Activated CD8-positive, alpha-beta memory T cell treated with anti-CD3 and anti-CD28 coated beads, Interleukin-2, amount 50 U/mL, for 1 hour (primary cell): Measurements from ENCODE around the gene RDH5.

ENCODE experiments used
- DNase-seq: peaks from one replicate; pipeline ENCODE4 v3.0.0-alpha.2; 2020; ENCODE audit errors: extremely low read depth

RDH5 gene

DNA sequence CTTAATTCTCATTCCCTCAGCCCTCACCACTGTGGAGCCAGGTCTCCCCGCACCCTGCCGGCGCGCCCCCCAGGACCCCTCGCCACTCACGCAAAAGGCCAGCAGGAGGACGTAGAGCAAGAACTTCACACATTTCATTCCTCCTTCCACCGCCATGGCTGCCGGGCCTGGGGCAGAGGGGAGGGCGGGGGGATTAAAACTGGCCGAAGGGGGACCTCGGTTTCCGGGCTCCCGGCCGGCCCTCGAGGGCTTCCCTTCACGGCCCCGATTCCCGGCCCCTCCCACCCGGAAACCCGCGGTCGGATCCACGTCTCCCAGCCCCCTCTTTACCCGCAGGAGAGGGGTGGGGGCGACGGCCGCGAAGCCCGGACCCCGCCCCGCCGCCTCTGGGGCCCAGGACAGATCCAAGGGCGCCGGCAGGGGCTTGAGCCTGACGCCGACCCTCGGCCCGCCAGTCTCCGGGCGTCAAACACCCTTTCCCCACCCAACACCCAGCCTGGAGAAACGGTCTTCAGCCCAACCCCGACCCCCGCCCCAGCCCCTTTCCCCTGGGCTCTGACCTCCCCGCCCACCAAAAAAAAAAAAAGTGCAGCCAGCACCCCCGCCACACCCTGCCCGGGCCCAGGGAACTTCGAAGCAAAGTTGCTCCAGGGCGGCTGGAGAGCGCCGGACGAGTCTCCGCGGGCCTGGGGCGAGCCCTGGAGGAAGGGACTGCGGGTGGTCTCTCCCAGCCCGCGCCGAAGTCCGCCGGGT, 8.2 kb downstream of the RDH5 start:
- DNase-seq, result no peak

DNA sequence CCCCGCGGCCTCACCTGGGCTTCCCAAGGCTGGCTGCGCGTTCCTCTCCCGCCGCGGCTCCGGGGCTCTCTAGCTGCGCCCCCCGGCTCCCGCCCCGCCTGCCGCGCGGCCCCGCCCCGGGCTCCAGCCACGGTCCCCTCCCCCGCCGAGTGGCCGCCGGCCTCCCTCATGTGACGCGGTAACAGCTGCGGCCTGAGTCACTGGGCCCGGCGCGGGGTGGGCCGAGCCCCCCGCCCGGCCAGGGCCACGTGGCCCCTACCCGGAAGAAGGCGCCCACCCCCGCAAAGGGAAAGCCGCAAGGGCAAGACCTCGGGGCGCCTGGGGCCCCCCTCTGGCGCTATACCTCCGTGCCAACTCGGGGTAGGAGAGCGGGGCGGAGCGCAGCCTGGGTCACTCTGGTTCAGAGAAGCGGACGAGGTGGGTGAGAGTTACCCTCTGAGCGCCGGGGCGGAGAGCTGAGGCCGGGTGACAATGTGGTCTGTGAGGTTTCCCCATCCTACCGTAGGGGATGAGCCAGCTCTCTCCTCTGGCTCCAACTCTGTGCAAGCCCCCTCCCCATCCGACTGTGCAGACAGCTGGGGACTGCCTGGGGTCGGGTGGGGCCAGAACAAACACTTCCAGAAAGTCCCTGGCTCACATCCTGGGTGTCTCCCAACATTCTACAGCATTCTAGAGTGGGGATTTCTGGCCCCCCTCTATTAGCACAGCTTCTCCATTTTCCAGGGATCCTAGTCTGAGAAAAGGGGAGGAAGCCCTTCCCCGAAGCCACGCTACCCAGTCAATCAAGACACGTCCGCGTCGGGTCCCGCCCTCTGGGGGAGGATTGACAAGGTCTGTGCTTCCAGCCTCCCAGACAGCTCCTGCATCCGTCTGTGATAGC, 9.0 kb downstream of the RDH5 start, which contains the start of gene CD63:
CD63 (minus strand) TSS at position 71 of the 880 bp plus-strand sequence. CDS start 668 bp downstream, outside the sequence.
- DNase-seq, result no peak

- no peak for DNase-seq
These were observed 9.9 kb downstream of the RDH5 start for GRCh38 chr12:55729819-55730818.

DNA sequence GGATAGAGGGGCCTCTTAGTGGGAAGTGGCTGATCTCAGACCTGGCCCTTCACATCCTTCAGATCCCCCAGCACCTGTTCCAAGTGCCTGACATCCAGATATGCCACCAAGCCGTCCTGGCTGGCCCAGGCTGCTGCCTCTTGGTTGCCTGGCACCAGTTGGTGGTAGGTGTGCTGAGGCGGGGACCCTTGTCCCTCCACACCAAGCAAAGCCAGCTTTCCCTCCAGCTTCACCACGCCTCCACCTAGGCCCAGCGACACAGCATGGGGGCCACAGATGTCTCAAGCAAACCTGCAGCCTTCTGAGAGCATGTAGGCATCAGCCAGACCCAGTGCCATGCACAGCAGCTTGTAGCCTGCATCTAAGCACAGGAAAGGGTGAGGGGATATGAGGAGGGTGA, 12.1 kb downstream of the RDH5 start:
- no peak for DNase-seq

DNA sequence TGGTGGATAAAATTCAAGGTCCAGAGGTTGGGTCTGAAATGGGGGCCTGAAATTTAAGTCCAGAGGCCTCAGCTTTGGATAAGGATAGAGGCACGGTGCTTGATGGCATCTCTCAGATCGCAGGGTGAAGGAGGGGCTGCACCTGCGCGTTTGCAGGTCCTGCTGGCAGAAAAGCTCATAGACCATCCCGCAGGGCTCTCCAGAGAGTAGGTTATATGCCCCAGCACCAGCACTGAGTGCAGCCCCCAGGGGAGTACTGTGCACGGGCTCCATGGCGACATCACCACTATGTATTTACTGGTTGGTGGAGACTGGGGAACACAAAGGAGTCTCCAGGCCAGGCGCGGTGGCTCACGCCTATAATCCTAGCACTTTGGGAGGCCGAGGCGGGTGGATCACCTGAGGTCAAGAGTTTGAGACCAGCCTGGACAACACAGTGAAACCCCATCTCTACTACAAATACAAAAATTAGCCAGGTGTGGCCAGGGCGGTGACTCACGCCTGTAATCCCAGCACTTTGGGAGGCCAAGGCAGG, 12.9 kb downstream of the RDH5 start:
- DNase-seq, result no peak

- DNase-seq, result no peak
These were observed 13.7 kb downstream of the RDH5 start for GRCh38 chr12:55733858-55734257.

DNA sequence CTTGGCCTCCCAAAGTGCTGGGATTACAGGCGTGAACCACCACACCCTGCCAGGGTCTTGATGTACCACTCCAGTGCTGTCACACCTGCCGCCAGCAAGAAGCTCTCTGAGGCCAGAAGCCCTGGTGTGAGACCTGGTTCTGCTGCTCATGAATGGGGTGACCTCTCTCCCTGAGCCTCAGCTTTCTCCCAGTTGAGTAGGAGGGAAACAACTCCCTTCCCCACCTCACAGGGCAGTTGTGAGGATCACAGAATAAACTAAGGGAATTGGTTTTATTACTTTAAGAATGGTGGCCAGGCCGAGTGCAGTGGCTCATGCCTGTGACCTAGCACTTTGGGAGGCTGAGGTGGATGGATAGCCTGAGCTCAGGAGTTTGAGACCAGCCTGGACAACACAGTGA, 14.4 kb downstream of the RDH5 start:
- no peak for DNase-seq

GRCh38 chr12:55736076-55736475, 15.9 kb downstream of the RDH5 start:
- DNase-seq, result no peak

DNA sequence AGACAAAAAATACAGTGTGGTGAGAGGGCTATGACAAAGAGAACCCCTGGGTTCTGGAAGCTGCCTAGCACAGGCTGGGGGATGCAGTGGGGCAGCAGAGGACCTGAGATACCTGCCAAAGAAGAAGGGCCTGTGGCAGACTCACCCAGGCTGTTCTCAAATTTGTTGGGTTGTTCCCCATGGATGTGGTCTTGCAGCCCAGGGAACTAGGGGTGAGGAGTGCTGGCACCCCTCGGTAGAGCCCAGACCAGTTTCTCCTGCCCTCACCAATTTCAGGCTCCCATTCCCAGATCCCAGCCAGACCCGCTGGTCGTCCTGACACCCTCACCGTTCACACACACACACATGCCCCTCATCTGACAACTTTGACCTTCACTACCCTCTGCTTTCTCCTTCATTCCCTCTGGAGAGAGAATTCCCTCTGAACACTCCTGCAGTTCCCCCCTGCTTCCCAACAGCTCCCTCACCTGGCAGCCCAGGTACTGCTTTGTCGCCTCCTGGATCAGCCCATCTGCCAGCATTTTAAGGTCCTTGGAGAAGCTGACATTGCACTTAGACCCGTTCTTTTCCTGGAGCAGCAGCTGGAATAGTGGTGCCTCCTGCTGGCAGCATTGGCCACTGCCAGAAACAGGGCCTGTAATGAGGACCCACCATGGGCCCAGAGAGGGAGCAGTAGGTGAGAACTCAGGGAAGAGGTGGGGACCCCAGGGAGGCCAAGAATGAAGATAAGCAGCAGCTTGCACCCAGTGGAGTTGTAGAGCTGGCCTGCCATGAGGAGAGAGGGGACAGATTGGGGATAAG, 16.8 kb downstream of the RDH5 start:
- no peak for DNase-seq

DNA sequence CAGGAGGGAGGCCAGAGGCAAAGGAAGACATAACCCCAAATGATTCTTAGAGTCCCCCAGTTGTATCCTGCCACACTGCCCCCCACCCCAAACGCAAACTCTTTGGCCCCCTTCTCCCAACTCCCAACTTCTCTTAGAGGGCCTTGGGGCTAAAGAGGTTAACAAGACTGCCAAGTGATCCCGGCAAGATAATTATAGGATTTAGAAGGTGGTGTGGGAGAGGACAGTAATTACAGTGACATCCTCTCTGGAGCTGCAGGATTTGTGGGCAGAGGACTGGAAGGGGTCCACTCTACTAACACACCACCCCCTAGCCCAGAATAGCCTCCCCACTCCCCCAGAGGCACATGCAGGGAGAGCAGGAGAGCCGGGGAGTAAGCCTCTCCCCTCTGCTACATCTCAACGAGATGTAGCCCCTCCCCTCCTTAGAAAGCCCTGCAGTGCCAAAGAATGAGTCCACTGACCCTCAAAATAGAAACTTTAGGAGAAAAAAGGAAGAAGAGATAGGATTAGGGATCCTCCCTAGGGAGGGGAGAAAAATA, 17.5 kb downstream of the RDH5 start:
- DNase-seq, result no peak

GRCh38 chr12:55738123-55739024, 18.2 kb downstream of the RDH5 start:
- DNase-seq, result no peak

- no peak for DNase-seq
These were observed 18.8 kb downstream of the RDH5 start for GRCh38 chr12:55739025-55739378.

- no peak for DNase-seq
These were observed 21.9 kb downstream of the RDH5 start for GRCh38 chr12:55741931-55742680.

GRCh38 chr12:55742719-55743405, 22.7 kb downstream of the RDH5 start, which contains the start of gene GDF11:
Gene GDF11 (plus strand): TSS chr12:55743122. CDS start chr12:55743317, 195 bp downstream.
- no peak for DNase-seq

DNA sequence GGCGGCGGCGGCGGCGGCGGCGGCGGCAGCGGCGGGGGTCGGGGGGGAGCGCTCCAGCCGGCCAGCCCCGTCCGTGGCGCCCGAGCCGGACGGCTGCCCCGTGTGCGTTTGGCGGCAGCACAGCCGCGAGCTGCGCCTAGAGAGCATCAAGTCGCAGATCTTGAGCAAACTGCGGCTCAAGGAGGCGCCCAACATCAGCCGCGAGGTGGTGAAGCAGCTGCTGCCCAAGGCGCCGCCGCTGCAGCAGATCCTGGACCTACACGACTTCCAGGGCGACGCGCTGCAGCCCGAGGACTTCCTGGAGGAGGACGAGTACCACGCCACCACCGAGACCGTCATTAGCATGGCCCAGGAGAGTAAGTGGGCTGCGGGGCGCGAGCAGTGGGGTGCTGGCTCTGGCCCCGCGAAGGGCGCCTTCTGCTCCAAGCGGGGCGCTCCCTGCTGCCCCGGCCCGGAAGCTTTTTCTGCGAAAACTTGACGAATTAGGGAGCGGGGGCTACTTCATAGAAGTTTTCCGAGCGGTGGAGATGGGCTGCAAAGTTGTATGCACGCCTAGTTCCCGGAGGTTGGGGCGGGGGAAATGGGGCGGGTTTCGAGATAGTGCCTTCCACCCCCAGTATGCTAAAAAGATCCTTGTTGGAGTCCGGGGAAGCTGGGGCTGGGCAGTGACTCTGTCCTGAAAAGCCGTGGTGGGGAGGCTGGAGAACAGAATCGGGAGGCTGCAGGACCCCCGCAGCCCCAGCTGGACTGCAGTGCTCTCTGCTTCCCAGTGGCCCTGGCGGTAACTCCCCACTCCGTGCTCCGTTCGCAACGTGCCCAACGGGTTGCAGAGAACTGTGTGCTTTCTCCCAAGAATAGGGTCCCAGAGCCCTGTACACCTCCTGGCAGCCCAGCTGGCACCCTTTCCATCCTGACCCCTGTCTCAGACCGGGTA, 23.5 kb downstream of the RDH5 start:
- DNase-seq, result no peak

- no peak for DNase-seq
These were observed 24.3 kb downstream of the RDH5 start for GRCh38 chr12:55744340-55745030.
